GM19238 (cell line): ENCODE measurements around the gene PPP4R4.
"Not testable (repeated sequence)": the region's sequence is repeated elsewhere in the genome, so short reads cannot be mapped to it uniquely, and the experiment has no call there.

Experiments
- DNase-seq: peaks from one replicate; pipeline ENCODE4 v3.0.0; 2011; ENCODE audit warnings: low spot score; ENCODE audit not compliant: insufficient read length

PPP4R4 gene

DNA sequence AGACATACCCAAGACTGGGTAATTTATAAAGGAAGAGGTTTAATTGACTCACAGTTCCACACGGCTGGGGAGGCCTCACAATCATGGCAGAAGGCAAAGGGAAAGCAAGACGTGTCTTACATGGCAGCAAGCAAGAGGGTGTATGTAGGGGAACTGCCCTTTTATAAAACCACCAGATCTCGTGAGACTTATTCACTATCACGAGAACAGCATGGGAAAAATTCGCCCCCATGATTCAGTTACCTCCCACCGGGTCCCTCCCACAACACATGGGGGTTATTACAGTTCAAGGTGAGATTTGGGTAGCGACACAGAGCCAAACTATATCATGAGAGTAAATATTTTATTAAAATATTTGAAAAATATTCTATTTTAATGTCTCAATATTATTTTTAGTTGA lies 94.5 kb downstream of the PPP4R4 start:
- DNase-seq = not testable (repeated sequence)

DNA sequence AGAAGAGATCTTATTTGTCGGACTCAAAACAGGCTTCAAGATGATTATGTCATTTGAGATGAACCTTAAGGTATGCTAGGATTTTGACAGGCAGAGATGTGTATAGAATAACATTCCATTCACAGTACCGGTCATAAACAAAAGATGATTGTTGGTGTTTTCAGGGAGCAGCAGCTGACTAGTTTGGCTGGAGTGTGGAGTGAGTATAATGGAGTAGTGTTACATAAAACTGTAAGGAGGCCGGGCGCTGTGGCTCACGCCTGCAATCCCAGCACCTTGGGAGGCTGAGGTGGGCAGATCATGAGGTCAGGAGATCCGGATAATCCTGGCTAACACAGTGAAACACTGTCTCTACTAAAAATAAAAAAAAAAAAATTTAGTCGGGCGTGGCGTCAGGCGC lies 95.0 kb downstream of the PPP4R4 start:
- DNase-seq = no peak

DNA sequence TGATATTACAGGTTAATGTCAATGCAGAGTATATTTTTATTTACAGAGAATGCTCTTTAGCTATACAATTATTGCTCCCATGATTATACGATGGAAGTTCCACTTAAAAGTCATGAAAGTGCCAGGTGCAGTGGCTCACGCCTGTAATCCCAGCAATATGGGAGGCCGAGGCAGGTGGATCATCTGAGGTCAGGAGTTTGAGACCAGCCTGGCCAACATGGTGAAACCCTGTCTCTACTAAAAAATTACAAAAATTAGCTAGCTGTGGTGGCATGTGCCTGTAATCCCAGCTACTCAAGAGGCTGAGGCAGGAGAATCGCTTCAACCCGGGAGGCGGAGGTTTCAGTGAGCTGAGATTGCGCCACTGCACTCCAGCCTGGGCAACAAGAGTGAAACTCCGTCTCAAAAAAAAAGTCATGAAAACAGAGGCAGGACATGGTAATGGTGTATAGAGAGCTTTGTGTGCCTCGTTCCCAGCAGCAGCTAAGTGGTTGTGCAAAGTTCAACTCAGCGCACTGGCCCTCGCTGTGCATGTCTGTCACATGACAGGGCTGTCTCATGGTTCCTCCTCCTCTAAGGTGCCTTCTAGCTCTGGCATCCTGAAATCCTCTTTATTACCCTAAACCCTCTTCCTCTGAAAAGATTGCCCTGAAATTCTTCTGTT lies 102.9 kb downstream of the PPP4R4 start:
- DNase-seq = not testable (repeated sequence)

DNA sequence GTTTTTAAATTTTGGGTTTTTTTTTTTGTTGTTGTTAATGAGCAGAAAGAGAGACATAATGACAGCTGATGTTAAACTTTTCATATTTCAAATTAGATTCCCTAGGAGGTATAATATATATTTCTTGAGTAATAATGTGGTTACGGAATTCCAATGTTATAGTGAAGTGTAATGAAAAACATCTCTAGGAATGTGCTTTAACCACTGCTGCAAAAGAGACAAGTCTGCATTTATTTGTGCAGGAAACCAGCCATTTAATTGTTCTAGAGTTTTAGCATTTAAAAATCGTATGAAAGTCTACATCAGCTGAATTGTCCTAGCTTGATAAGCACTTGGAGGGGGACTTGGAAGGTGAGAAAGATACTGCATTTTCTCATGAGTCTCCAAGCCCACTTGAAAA lies 104.6 kb downstream of the PPP4R4 start:
- DNase-seq = no peak

DNA sequence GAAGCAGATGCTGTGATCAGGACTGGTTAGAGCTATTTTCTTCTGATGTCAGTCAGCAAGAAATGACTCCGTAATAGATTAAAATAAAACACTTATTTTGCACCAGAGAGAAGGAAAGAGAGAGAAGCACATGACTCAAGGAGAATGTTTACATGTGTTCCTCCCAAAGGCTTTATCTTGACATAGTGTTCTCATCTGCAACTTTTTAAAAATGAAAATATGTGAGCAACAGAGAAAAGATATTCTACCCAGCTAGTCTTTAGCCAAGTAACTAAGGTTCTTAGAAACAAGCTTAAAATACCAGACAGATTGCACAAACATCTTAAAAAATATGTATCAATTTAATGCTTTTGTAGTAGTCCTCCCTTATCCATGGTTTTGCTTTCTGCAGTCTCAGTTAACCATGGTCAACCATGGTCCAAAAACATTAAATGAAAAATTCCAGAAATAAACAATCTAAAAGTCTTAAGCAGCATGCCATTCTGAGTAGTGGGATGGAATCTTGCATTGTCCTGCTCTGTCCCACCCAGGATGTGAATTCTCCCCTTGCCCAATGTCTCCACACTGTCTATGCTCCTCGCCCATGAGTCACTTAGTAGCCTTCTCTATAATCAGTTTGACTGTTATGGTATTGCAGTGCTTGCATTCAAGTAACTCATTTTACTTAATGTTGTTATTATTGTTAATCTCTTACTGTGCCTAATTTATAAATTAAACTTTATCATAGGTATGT lies 109.0 kb downstream of the PPP4R4 start:
- DNase-seq = no peak

DNA sequence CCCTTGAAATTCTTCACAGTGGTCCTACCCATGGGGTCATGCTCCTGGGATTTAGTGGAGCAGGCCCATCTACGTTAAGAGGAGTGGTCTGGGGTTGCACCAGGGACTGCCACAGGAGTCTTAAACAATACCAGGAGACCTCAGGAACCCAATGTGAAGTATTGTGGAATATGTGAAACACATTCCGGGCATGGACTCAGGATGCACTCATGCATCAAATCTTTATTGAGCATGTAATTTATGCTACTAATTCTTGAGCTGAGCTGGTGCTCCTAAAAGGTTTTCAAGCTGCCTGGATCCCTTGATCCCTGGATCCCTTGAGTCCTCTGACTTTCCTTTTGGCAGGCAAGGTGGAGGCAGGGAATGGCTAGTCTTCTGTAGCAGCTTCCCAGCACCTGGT lies 110.1 kb downstream of the PPP4R4 start:
- no peak for DNase-seq

DNA sequence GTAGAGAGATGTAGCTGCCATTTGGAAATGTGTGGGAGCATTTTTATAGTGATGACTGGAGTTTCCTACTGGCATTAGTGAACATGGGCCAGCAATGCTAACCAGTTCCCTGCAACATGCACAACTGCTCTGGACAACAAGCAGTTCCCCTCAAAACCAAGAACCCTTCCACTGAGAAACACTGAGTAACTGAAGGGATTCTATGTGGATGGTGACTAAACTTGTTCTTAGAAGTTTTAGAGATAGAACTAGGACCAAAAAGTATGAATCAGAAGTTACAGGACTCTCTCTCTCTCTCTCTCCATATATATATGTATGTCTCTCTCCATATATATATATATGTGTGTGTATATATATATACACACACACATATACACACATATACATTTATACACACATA lies 111.0 kb downstream of the PPP4R4 start:
- no peak for DNase-seq

DNA sequence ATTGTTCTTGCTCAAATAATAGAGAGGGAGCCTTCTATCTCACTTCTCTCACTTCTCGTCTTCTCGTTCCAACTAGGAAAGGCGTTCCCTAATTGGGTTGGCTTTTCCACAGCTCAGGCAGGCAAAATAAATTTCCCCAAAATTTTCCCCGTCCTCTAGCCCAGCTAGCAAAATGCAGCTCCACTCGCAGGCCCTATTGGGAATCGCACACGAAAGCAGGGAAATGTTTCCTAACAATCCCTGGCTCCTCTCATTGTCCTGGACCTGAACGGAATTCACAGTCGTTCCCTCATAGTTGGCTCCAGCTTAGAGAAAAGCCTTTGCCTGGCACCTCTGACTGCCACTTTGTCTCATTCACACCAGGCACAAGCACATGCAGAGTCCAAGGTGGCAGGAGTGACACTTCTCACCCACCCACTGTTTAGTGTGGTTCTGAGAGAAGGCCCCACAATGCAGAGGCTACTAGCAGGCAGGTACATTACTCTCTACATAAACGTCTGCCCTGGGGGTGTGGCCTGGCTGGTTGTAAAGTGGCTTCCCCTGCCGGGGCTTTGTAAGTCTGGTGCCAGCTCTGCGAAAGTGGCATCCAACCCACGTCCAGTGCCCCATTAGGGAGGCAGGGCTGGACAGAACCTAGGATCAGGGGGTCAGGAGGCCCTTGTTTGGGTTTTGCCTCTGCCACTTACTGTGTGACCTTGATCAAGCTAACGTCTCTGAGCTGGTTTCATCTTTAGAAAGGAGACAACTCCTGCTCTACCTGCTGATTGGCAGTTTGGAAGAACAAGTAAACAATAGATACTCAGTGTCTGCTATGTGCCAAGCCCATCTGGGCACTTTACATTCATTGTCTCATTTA lies 114.7 kb downstream of the PPP4R4 start:
- no peak for DNase-seq

DNA sequence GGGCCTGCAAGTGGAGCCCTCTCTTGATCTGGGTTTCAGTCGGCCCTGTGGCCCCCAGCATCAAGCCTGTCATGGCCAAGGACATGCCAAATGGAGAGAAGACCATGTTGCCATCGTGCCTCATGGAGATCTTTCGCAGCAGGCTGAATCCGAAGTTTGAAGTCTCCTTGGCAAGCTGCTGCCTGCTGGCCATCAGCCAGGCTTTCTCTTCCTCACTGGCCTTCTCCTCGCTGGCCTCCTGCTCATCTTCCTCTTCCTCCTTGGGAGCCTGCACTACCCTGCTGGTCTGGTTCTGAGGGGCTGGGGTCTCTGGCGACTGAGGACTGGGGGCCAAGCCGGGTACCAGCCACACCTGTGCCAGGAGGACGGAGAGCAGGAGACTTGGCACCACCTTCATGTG lies 116.1 kb downstream of the PPP4R4 start:
- no peak for DNase-seq

DNA sequence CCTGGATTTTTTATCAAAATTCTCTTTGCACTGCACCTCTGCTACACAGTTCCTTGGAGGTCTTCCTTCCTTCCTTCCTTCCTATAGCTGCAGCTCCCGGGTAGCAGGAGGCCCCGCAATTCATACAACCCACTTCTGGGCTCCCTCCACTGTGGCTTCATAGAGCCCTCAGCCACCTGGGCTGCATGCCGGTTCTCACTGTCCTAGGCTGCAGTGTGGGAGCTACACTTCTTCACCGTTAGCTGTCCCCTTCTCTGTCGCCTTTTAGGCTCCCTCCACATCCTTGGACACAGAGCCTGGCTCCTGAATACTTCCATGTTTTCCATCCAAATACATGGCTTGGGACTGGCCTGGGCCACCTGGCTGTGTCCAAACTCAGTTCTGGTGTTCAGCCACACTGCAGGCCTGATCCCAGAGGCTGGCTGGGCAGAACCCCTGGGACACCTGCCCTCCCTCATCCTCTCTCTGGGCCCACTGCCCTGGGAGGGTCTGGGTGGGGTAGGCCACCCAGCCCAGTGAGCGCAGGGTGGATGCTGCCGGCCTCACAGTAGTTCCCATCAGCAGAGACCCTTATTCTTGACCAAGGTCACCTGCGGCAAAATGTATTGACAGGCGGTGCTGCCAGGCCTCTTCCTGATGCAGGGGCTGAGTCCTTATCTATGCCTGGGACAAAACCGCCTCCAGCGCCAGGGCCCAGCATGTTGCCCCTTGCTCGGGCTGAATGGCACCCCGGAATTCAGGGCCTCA lies 117.2 kb downstream of the PPP4R4 start:
- no peak for DNase-seq

DNA sequence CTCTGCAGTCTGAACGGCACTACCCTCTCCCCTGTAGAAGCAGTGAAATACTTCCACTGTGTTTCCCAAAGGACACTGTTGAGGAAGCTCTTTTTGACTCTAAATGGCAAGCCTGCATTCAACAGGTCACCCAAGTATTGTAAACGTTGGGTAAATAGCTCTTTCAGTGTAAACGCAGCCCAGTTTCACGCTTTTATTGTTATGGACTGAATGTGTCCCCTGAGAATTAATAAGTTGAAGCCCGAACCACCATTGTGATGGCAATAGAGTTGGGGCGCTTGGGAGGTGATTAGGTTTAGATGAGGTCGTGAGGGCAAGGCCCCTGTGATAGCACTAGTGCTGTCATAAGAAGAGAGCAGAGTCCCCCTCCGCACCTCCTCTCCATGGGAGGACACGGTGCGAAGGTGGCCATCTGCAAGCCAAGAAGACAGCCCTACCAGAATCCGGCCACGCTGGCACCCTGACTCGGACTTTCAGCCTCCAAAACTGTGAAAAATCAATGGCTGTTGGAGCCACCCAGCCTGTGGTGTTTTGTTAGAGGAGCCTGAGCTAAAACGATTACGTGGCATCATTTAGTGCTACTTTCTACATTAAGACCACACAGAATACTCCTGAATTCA lies 117.9 kb downstream of the PPP4R4 start:
- no peak for DNase-seq

DNA sequence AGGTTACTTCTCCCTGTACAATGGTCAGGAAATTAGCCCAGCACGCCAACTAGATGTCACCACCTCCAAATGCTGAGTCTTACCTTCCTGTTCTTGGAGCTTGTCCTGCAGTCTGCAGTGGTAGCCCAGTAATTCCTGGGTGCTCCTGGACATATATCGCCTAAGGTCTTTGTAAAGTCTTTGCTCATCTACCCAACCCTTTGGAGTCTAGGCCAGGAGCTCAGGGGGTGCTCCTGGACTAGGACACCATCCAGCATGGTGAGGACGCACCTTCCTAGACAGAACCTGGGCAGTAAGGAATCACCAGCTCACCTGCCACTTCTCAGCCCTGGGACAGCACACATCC lies 118.4 kb downstream of the PPP4R4 start:
- DNase-seq = no peak

DNA sequence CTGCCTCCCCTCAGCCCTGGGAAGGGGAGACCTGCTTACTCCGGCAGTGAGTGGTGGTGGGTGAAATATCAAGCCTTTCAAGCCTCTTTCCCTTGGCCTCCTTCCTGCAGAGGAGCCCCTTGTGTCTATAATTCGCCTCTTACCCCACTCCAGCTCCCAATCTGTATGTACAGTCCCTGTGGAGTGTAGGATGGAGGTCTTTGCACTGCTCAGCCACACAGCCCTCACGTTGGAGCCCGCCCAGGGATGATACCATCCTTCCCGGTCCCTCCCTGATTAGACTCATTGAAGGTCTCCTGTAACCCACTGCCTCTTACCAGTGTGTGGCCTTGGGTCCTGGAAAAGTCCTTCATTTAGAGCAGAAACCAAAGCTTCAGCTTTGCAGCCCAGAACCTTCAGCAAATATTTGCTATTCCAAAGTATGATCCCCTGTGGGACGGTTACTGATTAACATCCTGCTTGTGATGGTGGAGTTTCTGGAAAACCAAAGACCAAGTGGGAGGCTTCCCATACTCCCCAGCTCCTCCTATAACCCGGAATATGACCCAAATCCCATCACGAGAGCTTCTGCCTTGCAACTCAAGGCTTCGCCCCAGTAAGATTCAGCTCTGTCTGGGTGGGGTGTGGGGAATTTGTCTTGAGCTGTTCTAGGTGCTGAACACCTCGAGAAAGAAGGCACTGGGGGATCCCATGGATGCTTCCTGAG lies 118.9 kb downstream of the PPP4R4 start, which contains the start of gene SERPINA10:
Gene SERPINA10, minus strand, starts transcription at position 397 of the 706 bp plus-strand sequence. CDS start 2,675 bp downstream, outside the sequence.
- DNase-seq = no peak

DNA sequence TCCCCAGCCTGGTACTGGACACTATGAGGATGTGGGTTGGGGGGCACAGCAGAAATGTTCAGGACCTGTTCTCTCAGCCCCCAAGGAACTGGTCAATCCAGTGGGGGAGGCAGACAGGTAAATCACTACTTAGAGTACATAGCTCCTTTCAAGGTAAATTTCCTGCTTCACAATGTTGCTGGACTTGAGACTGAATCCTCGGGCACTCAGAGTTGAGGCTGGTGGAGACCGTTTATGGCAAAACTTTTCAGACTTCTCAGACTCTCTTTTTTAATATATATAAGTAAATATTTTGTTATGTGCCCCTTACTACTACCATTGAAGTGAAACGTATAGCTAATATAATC lies 119.4 kb downstream of the PPP4R4 start:
- DNase-seq = no peak

DNA sequence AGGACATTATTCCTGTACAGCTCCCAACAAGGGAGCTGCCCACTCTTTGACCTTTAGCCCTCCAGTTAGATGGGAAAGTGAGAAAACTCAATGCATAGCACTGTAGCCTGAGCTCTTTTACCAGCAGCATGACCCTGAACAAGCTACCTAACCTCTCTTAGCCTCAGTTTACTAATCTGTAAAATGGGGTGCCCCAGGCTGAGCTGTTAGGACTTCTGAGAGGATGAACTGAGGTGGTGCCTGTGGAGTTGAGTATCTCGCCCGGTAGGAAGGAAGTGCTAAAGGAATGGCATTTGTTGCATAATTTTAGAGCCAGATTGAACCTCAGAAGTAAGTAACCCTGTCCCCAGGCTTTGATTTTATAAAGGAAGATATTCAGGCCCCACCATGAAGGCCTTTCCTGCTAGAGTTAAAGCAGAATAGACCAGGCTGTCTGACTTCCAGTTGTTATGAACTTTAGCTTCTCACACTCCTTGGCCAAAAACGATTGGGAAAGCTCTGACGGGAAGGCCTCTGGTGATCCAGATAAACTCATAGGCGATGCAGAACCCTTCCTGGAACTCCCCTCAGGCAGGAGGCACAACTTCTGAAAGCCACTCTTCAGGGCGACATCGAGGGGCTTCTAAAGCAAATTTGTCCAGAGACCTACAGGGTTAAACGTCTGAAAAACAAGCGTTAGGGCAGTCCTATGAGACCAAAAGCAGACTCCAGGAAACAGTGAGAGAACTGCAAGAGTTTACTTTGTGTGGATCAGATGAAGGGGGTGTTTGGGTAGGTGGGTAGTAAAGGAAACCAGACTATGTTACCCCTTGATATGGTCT lies 121.4 kb downstream of the PPP4R4 start:
- DNase-seq = no peak

DNA sequence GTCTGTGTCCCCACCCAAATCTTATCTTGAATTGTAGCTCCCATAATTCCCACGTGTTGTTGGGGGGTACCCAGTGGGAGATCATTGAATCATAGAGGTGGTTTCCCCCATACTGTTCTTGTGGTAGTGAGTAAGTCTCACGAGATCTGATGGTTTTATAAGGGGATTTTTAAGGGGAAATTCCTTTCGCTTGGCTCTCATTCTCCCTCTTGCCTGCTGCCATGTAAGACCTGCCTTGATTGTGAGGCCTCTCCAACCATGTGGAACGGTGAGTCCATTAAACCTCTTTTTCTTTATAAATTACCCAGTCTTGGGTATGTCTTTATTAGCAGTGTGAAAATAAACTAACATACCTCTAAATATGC lies 122.0 kb downstream of the PPP4R4 start:
- DNase-seq = not testable (repeated sequence)

DNA sequence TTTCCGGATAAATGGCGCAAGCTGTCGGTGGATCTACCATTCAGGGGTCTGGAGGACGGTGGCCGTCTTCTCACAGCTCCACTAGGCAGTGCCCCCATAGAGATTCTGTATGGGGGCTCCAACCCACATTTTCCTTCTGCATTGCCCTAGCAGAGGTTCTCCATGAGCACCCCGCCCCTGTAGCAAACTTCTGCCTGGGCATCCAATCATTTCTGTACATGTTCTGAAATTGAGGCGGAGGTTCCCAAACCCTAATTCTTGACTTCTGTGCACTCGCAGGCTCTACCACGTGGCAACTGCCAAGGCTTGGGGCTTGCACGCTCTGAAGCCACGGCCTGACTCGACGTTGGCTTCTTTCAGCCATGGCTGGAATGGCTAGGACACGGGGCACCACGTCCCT lies 124.0 kb downstream of the PPP4R4 start:
- no peak for DNase-seq

DNA sequence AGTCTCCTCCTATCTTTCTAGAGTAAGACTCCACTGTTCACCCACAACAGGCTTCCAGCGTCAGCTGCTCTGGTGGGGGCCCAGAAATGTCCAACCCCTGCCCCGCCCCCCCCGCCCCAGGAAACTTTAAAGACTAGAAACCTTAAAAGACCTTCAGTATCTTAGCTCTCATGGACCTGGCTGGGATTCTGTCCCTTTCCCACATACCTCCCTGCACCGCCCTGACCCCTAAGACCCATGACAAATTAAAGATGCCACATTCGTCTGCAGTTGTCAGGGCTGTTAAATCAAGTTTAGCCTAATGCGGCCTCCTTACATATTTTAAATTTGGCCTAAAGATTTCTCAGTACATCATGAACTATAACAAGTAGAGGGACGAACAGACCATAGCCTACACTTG lies 129.0 kb downstream of the PPP4R4 start:
- DNase-seq = no peak

DNA sequence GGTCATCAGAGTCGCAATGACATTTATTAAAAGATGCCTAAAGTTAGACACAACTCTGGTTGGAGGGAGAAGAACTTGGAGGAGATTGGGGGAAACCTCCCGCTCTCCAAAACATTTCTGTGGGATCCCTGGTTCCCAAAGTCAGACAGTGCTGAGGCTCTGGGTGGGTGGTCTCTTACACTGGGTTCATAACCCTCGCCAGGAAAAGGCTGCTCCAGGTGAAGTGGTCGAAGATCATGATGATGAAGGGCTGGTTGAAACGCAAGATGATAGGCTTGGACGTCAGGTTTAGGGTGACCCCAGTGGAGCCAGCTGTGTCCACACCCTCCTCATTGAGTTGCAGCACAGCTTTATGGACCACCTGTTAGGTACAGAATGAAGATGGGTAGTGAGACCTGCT lies 130.1 kb downstream of the PPP4R4 start:
- DNase-seq = no peak

DNA sequence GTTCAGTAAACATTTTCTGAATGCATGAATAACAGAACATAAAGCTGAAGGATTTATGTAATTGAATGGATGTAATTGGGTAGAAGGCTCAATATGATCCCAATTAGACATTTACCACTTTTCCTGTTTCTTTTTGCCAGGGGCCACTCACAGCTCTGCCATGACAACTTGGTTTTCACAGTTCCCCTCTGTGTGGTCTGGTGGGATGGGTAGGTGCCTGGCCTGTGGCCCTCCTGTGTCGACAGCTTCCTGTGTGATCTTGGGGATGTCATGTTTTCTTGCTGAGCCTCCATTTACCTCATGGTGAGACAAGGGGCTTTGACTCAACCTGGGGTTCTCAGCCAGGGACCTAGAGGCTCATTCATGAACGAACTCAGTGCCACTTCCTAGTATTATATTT lies 131.5 kb downstream of the PPP4R4 start:
- no peak for DNase-seq
